GM12892 (cell line): ENCODE data around the gene SNAPC2.

ENCODE experiments used
- POLR2A ChIP-seq: IDR thresholded peaks from 2 replicates; pipeline ENCODE4 v1.6.1; 2011; ENCODE audit warnings: low read depth, low read length, control low read depth
- POLR2AphosphoS5 ChIP-seq: IDR thresholded peaks from 2 replicates; pipeline ENCODE4 v1.6.1; 2011; ENCODE audit warnings: low read depth, low read length, control low read depth
- TAF1 ChIP-seq: IDR thresholded peaks from 2 replicates; pipeline ENCODE4 v1.6.1; 2011; ENCODE audit warnings: low read depth, mild to moderate bottlenecking, control low read depth, low read length, borderline replicate concordance

DNA sequence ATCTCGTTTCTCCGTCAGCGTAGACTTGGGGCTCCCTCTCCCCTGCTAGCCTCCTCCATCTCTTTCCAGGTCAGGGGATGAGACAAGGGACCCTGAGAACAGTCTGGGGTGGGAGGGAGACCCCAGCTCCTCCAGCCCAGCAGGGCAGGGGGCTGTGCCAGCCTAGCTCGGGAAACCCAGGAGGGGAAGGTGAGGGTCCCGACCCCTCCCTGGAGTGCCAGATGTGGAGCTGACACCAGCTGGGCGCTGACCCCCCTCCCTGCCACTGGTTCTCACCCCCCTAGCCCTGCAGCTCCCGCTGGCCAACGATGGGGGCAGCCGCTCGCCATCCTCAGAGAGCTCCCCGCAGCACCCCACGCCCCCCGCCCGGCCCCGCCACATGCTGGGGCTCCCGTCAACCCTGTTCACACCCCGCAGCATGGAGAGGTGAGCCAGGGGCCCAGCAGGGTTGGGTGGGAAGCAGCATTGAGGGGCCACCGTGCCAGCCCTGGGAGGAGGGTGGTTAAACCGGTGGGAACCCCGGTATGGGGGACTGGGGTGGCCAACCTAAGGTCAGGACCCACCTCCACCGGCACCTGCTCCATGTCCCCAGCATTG lies 10.6 kb upstream of the SNAPC2 start:
- no peak for TF ChIP-seq POLR2A
- TF ChIP-seq POLR2AphosphoS5: no peak
- no peak for TF ChIP-seq TAF1
